CD4-positive, alpha-beta T cell treated with Interferon alpha-2 for 1 hour (primary cell): Measurements from ENCODE around the gene SGSM1.

Experiments used
- DNase-seq, 2 donors: peaks; one replicate each; pipeline ENCODE4 v3.0.0-alpha.2; 2020 to 2022

SGSM1 gene

DNA sequence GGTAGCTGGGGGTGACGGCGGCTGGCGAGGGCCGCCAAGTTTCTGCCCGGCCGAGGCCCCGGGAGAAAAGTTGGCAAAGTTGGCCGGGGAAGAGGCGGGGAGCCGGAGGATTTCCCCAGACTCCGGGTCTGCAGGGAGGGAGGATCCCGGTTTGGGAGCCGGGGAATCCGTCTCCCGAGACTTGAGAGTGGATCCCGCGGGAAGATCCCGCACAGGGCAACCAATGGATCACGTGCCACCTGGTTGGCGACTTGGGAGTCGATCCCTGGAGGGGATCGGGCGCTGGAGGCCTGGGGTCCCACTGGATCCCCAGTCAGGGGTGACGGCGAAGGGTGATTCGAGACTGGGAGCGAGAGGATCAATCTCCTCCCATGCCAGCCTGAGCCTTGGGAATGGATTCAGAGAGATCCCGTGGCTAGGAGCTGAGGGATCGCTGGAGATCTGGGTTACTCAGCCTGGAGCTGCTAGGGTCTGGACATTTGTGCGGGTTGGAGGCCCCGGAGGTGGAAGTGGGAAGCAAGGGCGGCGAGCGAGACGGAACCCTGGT lies 146.9 kb downstream of the SGSM1 start:
- DNase-seq = no peak

- DNase-seq = no peak
Observed at GRCh38 chr22:24953384-24954113, 147.5 kb downstream of the SGSM1 start.

- DNase-seq = no peak
Observed at GRCh38 chr22:24954114-24954463, 148.1 kb downstream of the SGSM1 start.

- DNase-seq = no peak
Observed at GRCh38 chr22:24954856-24955255, 148.8 kb downstream of the SGSM1 start.

DNA sequence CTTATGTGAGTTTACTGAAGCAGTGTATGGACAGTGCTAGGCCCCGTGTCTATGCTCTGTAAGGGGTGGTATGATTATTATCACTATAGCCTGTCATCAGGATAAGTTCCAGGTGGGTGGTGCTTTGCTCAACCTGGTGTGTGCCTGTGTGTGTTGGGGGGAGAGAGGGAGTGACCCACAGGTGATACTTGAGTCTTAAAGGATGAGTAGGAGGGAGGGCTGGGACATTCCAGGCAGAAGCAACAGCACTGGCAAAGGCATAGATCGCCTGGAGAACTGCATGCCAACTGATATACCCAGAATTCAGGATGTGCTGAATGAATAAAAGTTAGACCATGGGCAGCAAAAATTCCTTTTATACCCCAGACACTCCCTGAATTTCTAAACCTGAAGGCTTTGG lies 151.0 kb downstream of the SGSM1 start:
- no peak for DNase-seq

DNA sequence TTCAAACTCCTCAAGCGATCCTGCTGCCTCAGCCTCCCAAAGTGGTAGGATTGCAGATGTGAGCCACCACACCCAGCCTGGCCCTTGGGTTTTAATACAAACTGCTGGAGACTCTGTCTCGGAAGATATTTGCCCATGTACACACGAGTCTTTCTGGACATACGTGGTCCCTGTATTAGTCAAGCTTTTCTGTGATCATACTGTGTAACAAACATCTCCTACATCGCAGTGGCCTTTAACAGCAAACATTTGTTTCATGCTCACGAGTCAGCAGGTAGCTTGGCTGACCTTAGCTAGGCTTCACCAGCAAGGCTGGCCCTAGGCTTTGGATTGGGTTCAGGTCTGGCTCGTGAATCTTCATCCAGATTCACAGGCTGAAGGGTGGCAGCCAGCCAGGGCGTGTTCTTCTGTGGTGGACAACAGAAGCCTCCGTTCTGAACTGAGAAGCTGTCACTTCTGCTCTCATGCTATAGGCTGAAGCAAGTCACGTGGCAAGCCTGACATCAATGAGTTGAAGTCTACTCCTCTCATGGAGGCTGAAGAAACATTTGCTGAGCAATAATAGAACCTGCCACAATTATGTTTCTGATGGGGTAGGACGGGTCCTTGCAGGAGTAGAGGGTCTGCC lies 155.3 kb downstream of the SGSM1 start:
- no peak for DNase-seq

- DNase-seq = no peak
Observed at GRCh38 chr22:24962094-24962493, 156.1 kb downstream of the SGSM1 start.

DNA sequence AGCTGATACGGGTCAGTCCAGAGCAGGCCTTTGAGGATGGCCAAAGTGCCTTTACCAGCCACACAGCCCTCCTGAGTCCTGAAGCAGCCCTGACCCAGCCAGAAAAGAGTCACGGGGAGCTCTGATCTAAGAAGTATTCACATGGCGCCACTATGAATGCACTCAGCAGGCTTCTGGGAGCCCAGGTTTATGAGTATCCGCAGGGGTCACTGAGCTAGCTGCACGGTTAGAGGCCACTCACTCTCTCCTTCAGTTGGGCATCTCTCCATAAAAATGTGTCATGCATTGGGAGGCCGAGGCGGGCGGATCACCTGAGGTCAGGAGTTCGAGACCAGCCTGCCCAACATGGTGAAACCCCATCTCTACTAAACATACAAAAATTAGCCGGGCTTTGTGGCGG lies 156.8 kb downstream of the SGSM1 start:
- DNase-seq = no peak

DNA sequence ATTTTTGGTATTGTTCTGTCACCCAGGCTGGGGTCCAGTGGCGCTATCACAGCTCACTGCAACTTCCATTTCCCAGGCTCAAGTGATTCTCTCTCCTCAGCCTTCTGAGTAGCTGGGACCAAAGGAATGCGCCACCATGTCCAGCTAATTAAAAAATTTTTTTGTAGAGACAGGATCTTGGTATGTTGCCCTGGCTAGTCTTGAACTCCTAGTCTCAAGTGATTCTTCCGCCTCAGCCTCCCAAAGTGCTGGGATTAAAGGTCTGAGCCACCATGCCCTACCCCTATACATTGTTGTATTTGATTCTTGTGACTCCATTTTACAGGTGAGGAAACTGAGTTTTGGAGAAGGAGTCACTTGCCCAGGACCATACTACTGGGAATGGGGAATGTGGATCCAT lies 158.4 kb downstream of the SGSM1 start:
- DNase-seq = no peak

GRCh38 chr22:24965822-24966626 lies 160.0 kb downstream of the SGSM1 start:
- DNase-seq = no peak

DNA sequence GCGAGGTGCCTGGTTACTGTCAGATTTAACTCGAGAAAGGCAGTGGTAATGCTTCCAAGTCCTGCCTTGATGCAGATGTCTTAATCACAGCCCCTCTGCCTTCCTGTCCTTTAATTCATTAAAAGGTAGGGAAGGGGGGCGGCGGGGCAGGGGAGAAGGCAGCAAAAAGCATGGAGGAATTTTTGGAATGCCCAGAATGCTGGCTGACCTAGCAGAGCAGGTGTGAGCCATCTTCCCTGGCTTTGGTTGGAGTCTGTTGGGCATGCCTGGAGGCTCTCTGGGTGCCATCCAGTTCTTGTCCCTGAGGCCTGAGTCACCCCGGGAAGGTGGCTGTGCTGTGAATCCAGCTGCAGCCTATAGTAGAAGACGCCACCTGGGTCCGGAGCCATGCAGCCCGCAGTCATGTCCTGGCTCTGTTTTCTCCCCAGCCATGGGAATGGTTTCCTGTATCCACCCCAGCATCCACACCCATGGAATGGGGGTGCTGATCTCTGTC lies 162.1 kb downstream of the SGSM1 start:
- no peak for DNase-seq

GRCh38 chr22:24969560-24970301 lies 163.7 kb downstream of the SGSM1 start:
- DNase-seq = no peak

DNA sequence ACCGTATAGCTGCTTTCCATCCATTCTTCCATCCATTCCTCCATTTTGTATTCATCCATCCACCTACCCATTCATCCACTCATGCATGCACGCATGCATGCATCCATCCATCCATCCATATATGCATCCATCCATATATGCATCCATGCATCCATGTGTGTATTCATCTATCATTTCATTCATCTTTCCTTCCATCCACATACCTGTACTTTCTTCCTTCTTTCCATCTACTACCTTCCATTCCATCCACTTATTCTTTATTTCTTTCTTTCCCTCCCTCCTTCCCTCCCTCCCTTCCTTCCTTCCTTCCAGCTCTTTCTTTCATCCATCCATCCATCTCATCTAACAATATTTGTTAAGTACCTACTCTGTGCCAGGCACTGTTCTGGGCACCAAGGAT lies 166.4 kb downstream of the SGSM1 start:
- no peak for DNase-seq

DNA sequence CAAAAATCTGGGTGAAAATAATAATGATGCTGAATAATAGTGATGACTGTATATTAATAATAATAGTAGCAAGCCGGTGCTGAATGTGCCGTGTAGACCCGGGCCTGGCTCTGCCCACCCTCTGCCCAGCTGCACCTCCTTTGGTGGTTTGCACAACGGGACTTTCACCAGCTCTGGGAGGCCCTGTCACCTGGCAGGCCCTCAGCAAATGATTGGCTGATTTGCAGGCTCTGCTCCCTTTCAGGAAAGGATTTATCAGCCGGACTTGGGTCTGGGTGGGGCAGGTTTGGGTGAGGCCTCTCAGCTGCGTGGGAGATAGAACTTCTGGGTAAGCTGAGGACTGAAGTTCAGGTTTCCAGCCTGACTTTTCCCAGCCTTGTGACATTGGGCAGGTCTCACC lies 167.9 kb downstream of the SGSM1 start:
- no peak for DNase-seq

DNA sequence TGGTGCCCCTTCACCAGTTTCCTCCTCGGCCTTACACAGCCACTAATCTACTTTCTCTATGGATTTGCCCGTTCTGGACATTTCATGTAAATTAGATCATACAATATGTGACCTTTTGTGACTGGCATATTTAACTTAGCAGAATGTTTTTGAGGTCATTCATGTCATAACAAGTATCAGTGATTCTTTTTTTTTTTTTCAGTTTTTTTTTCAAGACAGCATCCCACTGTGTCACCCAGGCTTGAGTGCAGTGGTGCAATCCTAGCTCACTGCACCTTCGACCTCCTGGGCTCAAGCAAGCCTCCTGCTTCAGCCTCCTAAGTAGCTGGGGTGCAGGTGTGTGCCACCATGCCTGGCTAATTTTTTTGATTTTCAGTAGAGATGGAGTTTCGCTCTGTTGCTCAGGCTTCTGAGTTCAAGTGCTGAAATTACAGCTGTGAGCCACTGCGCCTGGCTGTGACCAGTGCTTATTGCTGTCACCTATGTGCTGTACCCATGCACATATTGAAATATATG lies 169.2 kb downstream of the SGSM1 start:
- DNase-seq = no peak

GRCh38 chr22:24975813-24976341 lies 169.9 kb downstream of the SGSM1 start:
- no peak for DNase-seq

- no peak for DNase-seq
Observed at GRCh38 chr22:24976442-24977218, 170.6 kb downstream of the SGSM1 start.
